Adrenal gland (tissue), 12 donors: ENCODE data around the gene TPI1. TPM values are rescaled to one million over a fixed set of nuclear protein-coding genes. Genes with fewer than 3 reads are reported as not detected.
"Not testable (repeated sequence)": the region's sequence is repeated elsewhere in the genome, so short reads cannot be mapped to it uniquely, and the experiment has no call there.

Experiments used
- DNase-seq, 7 donors: peaks; one replicate each; pipeline ENCODE4 v3.0.0-alpha.2; 2019 to 2020
- H3K27ac ChIP-seq, 5 donors: fragments of 200-600 bp; sonication (generic) in 4 of 5; 1 replicate in 3 of 5; 2 replicates in 2 of 5; pipeline versions ENCODE4 v1.5.1 to v1.8.0; 2016 to 2020; ENCODE audit warnings: mild to moderate bottlenecking in 1 of 5
- H3K27me3 ChIP-seq: fragments of 200-600 bp; 2 replicates; pipeline ENCODE4 v1.8.0; 2021
- H3K36me3 ChIP-seq, 2 donors: fragments of 200-600 bp; replicated peaks in 1 of 2; 1 replicate in 1 of 2; 2 replicates in 1 of 2; pipeline versions ENCODE4 v1.5.1 to v1.8.0; 2018 to 2022
- H3K4me1 ChIP-seq, 2 donors: fragments of 200-600 bp; replicated peaks in 1 of 2; 1 replicate in 1 of 2; 2 replicates in 1 of 2; pipeline versions ENCODE4 v1.5.1 to v1.8.0; 2018 to 2021
- H3K4me3 ChIP-seq, 4 donors: fragments of 200-600 bp; sonication (generic) in 3 of 4; one replicate each; pipeline ENCODE4 v1.5.1; 2016 to 2018
- H3K9me3 ChIP-seq, 3 donors: fragments of 200-600 bp; sonication (generic) in 1 of 3; replicated peaks in 1 of 3; 1 replicate in 2 of 3; 2 replicates in 1 of 3; pipeline versions ENCODE4 v1.5.1 to v1.8.0; 2016 to 2021
- POLR2A ChIP-seq, 2 donors: fragments of 450-650 bp; IDR thresholded peaks; one replicate each; pipeline ENCODE4 v1.6.1; 2017; ENCODE audit warnings: antibody characterized with exemption in 2 of 2, mild to moderate bottlenecking in 2 of 2, moderate library complexity in 1 of 2
- WGBS, 4 donors: extraction: QIAGEN DNeasy Blood & Tissue Kit in 2 of 4; methylation state at CpG; one replicate each; pipeline versions ENCODE4 v1.1.5 to v1.1.7; 2013 to 2017; 5-methylcytosine and 5-hydroxymethylcytosine counted together
- intact Hi-C, 2 donors: fragments of 100-400 bp; cut with DNase I; formaldehyde crosslinking; loops; one replicate each; pipeline versions ENCODE4 v1.14.1 to v1.15.0; 2022 to 2023
- polyA plus RNA-seq, 3 donors: library from polyadenylated mRNA; stranded (reverse); fragments of 200-250 nt in 2 of 3; fragments of 350-450 nt in 1 of 3; fragmentation: Illumina TruSeq in 1 of 3; extraction: RNeasy Lipid Tissue Mini Kit (QIAGEN cat#74804) in 1 of 3; gene quantifications; one replicate each; pipeline ENCODE4 v1.2.3, GENCODE V29; 2013 to 2014
- total RNA-seq, 9 donors: library from RNA; depleted of rRNA in 4 of 9; stranded (reverse); fragments of >200 nt in 4 of 9; fragments of 120-200 nt in 1 of 9; fragmentation: NEBNext Ultra II Directional in 1 of 9; extraction: Animal tissue kit (Norgen Biotek cat#: 25700) in 1 of 9; gene quantifications; one replicate each; pipeline versions ENCODE4 v1.1.0 to v1.2.4, GENCODE V29; 2013 to 2023
- TF ChIP-seq, protein P1 (sequence below), 6 experiments: fragments of 450-650 bp in 4 of 6; fragments of 200-600 bp in 2 of 6; sonication (generic) in 1 of 6; IDR thresholded peaks; 1 replicate in 5 of 6; 2 replicates in 1 of 6; pipeline versions ENCODE4 v1.5.1 to v1.8.0; 2016 to 2021; ENCODE audit warnings: antibody characterized with exemption in 6 of 6, mild to moderate bottlenecking in 2 of 6, moderate library complexity in 1 of 6
- donor health status: healthy with polysubstance abuse.
- donor health status: Bipolar disorder and iron deficiency.
- donor health status: DM: yes; HTN: yes; CAD: no.
- donor health status: DM: no; HTN: no; CAD: no.
- donor health status: DM: no; HTN: no; CAD: no.
- donor health status: DM: yes; HTN: yes; CAD: no.

TPI1 gene
- total and polyA plus RNA-seq, 12 donors = 241 to 2,322 (median 783) TPM

DNA sequence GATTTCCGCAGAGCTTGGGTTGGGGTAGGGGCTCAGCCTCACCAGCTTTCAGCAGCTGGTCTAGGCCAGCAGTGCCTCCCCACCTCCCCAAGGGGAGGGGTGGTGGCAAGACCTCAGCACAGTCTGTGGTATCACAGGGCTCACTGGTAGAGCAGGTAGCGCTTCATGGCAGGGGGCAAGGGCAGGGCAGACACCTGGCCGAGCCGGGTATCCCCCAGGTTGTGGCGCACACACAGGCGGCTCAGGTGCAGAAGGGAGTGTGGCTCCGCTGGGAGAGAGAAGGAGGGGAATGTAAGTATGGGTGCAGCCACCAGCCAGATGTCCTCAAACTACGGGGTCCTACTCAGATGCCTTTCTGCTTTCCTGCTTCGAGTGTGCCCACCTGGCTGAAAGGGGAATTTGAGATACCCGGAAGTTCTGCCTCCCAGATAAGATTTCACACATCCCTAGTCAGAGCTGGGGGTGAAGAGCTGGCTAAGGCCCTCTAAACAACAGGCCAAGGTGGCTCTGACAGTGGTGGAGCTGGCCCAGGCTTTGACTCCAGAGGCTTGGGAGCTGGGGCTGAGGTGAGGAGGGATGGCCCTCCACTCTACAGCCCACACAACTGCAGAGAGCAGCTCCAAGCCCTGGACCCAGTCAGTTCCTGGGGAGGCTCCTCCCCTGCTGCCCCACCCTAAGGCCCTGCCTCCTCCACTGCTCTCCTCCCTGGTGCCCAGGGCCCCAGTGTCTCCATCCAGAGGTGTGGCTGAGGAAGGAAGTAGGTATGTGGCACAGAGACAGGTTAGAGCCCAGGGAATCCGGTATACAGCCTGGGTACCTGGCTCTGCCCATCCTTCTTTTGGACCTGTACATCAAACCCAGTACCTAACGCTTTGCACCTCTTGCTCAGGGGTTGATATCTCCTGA lies 4.0 kb downstream of the TPI1 start:
- Histone ChIP-seq H3K9me3 (no peaks in the 10 kb centered on the region), H3K36me3 (peaks cover 0 to 29% of the 10 kb centered on the region in 2 donors), H3K4me3 (peak overlapping the region in 1 of 4 donors; percentile 91), H3K4me1 (peaks cover 31 to 56% of the 10 kb centered on the region in 2 donors), H3K27ac (peak overlapping the region in 3 of 5 donors; percentile 29 to 89 (median 65)), H3K27me3 (no peaks in the 10 kb centered on the region)
- intact Hi-C loops = loop anchor here in 1 of 2 donors (10.0 kb wide), 1 partner anchor 83 kb away; the partner anchor contains the start of gene PTPN6
- DNase-seq = peak in 2 of 7 donors; percentile 34 to 35
- 63 to 69% (median 64%) methylated on average over 7 to 12 of the region's 12 CpGs for WGBS, 4 donors
- no peak for TF ChIP-seq POLR2A (IDR thresholded peaks at IDR 0.05)
- TF ChIP-seq, protein P1, sequence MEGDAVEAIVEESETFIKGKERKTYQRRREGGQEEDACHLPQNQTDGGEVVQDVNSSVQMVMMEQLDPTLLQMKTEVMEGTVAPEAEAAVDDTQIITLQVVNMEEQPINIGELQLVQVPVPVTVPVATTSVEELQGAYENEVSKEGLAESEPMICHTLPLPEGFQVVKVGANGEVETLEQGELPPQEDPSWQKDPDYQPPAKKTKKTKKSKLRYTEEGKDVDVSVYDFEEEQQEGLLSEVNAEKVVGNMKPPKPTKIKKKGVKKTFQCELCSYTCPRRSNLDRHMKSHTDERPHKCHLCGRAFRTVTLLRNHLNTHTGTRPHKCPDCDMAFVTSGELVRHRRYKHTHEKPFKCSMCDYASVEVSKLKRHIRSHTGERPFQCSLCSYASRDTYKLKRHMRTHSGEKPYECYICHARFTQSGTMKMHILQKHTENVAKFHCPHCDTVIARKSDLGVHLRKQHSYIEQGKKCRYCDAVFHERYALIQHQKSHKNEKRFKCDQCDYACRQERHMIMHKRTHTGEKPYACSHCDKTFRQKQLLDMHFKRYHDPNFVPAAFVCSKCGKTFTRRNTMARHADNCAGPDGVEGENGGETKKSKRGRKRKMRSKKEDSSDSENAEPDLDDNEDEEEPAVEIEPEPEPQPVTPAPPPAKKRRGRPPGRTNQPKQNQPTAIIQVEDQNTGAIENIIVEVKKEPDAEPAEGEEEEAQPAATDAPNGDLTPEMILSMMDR (IDR thresholded peaks at IDR 0.05) = no peak

DNA sequence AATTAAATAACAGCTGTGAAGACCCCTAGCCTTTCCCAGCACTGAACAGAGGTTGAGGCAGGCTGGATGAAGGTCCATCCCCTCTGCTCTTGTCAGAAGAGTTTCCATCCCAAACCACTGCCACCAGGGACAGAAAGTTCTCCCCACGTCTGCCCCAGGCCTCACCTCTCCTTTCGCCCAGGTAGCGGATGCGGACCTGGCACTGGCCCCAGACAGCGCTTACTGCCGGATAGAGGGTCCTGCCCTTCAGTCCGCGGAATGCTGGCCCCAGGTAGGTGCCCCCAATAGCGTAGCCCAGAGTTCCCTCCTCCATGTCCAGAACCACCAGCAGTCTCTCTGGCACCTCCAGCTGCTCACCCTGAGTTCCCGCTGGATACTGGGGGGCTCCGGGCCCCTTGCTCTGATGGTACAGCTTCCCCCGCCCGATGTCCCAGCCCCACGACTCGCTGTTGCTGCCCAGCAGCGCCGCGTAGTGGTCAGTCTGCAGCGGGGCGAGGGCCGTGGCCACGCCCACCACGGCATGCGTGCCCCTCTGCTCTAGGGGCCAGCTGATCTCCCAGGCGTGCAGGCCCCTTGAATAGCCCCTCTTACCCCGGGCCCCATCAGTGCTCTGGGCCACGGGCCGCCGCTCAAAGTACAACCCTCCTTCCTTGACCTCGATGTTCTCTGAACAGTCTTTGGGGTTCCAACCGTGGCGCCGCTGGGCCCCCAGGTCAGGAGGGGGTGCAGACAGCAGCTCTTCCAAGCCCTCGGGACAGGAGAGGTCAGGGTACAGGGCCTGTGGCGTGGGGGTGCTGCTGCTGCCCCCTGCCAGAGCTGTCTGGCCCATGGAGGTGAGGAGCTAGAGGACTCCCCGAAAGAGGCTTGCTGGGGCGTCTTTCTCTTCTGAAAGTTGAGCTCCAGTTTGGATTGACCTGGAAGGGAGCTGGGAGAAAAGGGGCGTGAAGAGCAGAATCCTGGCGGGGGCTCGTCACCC lies 5.0 kb downstream of the TPI1 start:
- peak overlapping the region; percentile 76 to 96 (median 85) for H3K27ac ChIP-seq
- peaks cover 0 to 29% of the 10 kb centered on the region in 2 donors for H3K36me3 ChIP-seq
- H3K9me3 ChIP-seq = no peaks in the 10 kb centered on the region
- DNase-seq = peak; percentile 79 to 90 (median 87)
- WGBS, 4 donors = 0 to 1% (median 1%) methylated on average over 5 to 40 of the region's 40 CpGs
- peak overlapping the region; percentile 58 to 95 (median 92) for H3K4me3 ChIP-seq
- no peaks in the 10 kb centered on the region for H3K27me3 ChIP-seq
- TF ChIP-seq POLR2A (IDR thresholded peaks at IDR 0.05) = no peak
- TF ChIP-seq, protein P1 (IDR thresholded peaks at IDR 0.05) = peak; percentile 77 to 96 (median 92)
- H3K4me1 ChIP-seq = peaks cover 31 to 49% of the 10 kb centered on the region in 2 donors
- intact Hi-C loops = loop anchor here in 1 of 2 donors (10.0 kb wide), 1 partner anchor 82 kb away; the partner anchor contains the start of gene PTPN6

- H3K4me1 ChIP-seq = peaks cover 31 to 48% of the 10 kb centered on the region in 2 donors
- intact Hi-C loops = loop anchor here in 1 of 2 donors (10.0 kb wide), 1 partner anchor 81 kb away; the partner anchor contains the start of gene PTPN6
Measured at GRCh38 chr12:6873094-6874014, 6.0 kb downstream of the TPI1 start, which contains the start of gene SPSB2. TSS of gene SPSB2 (minus strand) at chr12:6873303. CDS start at chr12:6872901, 402 bp downstream.

DNA sequence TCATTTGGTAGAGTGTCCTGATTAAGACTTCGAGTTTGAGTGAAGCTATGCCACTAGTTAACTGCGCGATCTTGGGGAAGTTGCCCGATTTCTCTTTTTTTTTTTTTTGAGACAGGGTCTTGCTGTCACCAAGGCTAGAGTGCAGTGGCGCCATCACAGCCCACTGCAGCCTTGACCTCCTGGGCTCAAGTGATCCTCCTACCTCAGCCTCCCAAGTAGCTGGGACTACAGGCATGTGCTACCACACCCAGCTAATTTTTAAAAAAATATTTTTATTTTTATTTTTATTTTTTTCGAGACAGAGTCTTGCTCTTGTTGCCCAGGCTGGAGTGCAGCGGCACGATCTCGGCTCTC lies 6.7 kb downstream of the TPI1 start:
- not testable (repeated sequence) for H3K27me3 ChIP-seq, H3K9me3 ChIP-seq, DNase-seq
- Histone ChIP-seq H3K36me3 (peaks cover 0 to 28% of the 10 kb centered on the region in 2 donors), H3K27ac (peak overlapping the region; percentile 76 to 96 (median 85)), H3K4me3 (peak overlapping the region in 2 of 4 donors; percentile 58 to 91), H3K4me1 (peaks cover 24 to 42% of the 10 kb centered on the region in 2 donors)
- 38 to 42% (median 40%) methylated on average over 9 of the region's 9 CpGs for WGBS, 4 donors
- intact Hi-C loops = loop anchor here in 1 of 2 donors (10.0 kb wide), 1 partner anchor 81 kb away; the partner anchor contains the start of gene PTPN6

More at GRCh38 chr12:6873094-6874014, 6.0 kb downstream of the TPI1 start, which contains the start of gene SPSB2:
- Histone ChIP-seq H3K9me3 (no peaks in the 10 kb centered on the region), H3K27ac (peak within 1 kb of the TSS; percentile 76 to 96 (median 85)), H3K4me3 (peak within 1 kb of the TSS; percentile 58 to 95 (median 92)), H3K27me3 (no peaks in the 10 kb centered on the region), H3K36me3 (peaks cover 0 to 29% of the 10 kb centered on the region in 2 donors)
- peak; percentile 45 to 49 for TF ChIP-seq POLR2A (IDR thresholded peaks at IDR 0.05)
- TF ChIP-seq, protein P1 (IDR thresholded peaks at IDR 0.05) = peak in 2 of 6 experiments; percentile 6 to 17
- 0 to 2% (median 0%) methylated on average over 13 to 66 of the region's 66 CpGs for WGBS, 4 donors
- DNase-seq = peak; percentile 97 to 99 (median 99)

- WGBS, 4 donors = 83 to 94% (median 90%) methylated on average over 11 of the region's 11 CpGs
- not testable (repeated sequence) for H3K27ac ChIP-seq, H3K36me3 ChIP-seq, DNase-seq, H3K9me3 ChIP-seq, H3K4me1 ChIP-seq, H3K27me3 ChIP-seq, H3K4me3 ChIP-seq
- intact Hi-C loops = loop anchor here in 1 of 2 donors (10.0 kb wide), 1 partner anchor 75 kb away; the partner anchor contains the start of gene PTPN6
Measured at GRCh38 chr12:6879824-6880223, 12.5 kb downstream of the TPI1 start.
